HepG2 (cell line): ENCODE measurements around the gene MEX3D. TPM values are rescaled to one million over a fixed set of nuclear protein-coding genes. Genes with fewer than 3 reads are reported as not detected.

Experiments
- DMAP1 ChIP-seq: IDR thresholded peaks from 2 replicates; pipeline ENCODE4 v1.6.1; 2016
- DNMT3B ChIP-seq: conservative IDR thresholded peaks from 2 replicates; pipeline ENCODE4 v1.6.1; 2016; ENCODE audit warnings: missing biosample characterization, control low read depth
- HMGA1 ChIP-seq: sonication (generic); formaldehyde crosslinking; conservative IDR thresholded peaks from 2 replicates; pipeline ENCODE4 v1.4.0; 2020; ENCODE audit warnings: missing genetic modification reagents
- KMT2A ChIP-seq: sonication (generic); formaldehyde crosslinking; IDR thresholded peaks from 2 replicates; pipeline ENCODE4 v1.4.0; 2020; ENCODE audit warnings: missing genetic modification reagents
- RARA ChIP-seq: IDR thresholded peaks from 2 replicates; pipeline ENCODE4 v1.6.1; 2016; ENCODE audit warnings: missing genetic modification reagents, missing compliant biosample characterization
- SALL1 ChIP-seq: sonication (generic); formaldehyde crosslinking; IDR thresholded peaks from 2 replicates; pipeline ENCODE4 v1.8.0; 2022; ENCODE audit warnings: mild to moderate bottlenecking, missing genetic modification reagents
- SMAD1 ChIP-seq: sonication (generic); formaldehyde crosslinking; IDR thresholded peaks from 2 replicates; pipeline ENCODE4 v1.4.0; 2020; ENCODE audit warnings: missing genetic modification reagents, low read depth, mild to moderate bottlenecking, borderline replicate concordance
- SMC3 ChIP-seq: IDR thresholded peaks from 2 replicates; pipeline ENCODE4 v1.6.1; 2011; ENCODE audit warnings: low read length, improper control_type of control experiment
- SRSF9 ChIP-seq: fragments of 200-400 bp; formaldehyde crosslinking; IDR thresholded peaks from 2 replicates; pipeline ENCODE4 v1.6.1; 2018; ENCODE audit warnings: borderline replicate concordance, mild to moderate bottlenecking, low read depth, low read length; ENCODE audit not compliant: insufficient read depth, poor library complexity, severe bottlenecking
- ZMYM4 ChIP-seq: sonication (generic); formaldehyde crosslinking; IDR thresholded peaks from 2 replicates; pipeline ENCODE4 v1.8.1; 2023; ENCODE audit warnings: mild to moderate bottlenecking, missing genetic modification reagents
- ZNF614 ChIP-seq: IDR thresholded peaks from 2 replicates; pipeline ENCODE4 v1.6.1; 2018; ENCODE audit warnings: missing biosample characterization, missing genetic modification reagents, inconsistent platforms, borderline replicate concordance
- ZNF781 ChIP-seq: sonication (generic); formaldehyde crosslinking; IDR thresholded peaks from 2 replicates; pipeline ENCODE4 v1.5.1; 2020; ENCODE audit warnings: borderline replicate concordance, mild to moderate bottlenecking, missing genetic modification reagents; ENCODE audit errors: not compliant biosample characterization
- ZNF788 ChIP-seq: sonication (generic); formaldehyde crosslinking; IDR thresholded peaks from 2 replicates; pipeline ENCODE4 v1.5.0; 2020; ENCODE audit warnings: mild to moderate bottlenecking, missing genetic modification reagents, borderline replicate concordance
- ZNF841 ChIP-seq: sonication (generic); formaldehyde crosslinking; IDR thresholded peaks from 2 replicates; pipeline ENCODE4 v1.8.1; 2023; ENCODE audit warnings: missing genetic modification reagents, borderline replicate concordance
- ZNF878 ChIP-seq: sonication (generic); formaldehyde crosslinking; IDR thresholded peaks from 2 replicates; pipeline ENCODE4 v1.8.1; 2023; ENCODE audit warnings: mild to moderate bottlenecking, missing genetic modification reagents, moderate library complexity
- ZSCAN25 ChIP-seq: sonication (generic); formaldehyde crosslinking; IDR thresholded peaks from 2 replicates; pipeline ENCODE4 v1.8.0; 2022; ENCODE audit warnings: mild to moderate bottlenecking, missing genetic modification reagents
- ZSCAN31 ChIP-seq: sonication (generic); formaldehyde crosslinking; IDR thresholded peaks from 2 replicates; pipeline ENCODE4 v1.5.0; 2020; ENCODE audit warnings: low read depth, mild to moderate bottlenecking, missing genetic modification reagents
- polyA plus RNA-seq, 8 experiments: library from polyadenylated mRNA; depleted of rRNA in 3 of 8; stranded (reverse) in 7 of 8; unstranded in 1 of 8; fragments of >200 nt; fragmentation: Illumina TruSeq in 4 of 8; extraction: Trizol in 4 of 8; gene quantifications; 2 replicates each; pipeline versions ENCODE4 v1.2.1 to v1.2.3, GENCODE V29; 2011 to 2016; ENCODE audit warnings: low read depth in 4 of 8, missing spikeins in 1 of 8, mixed read lengths in 1 of 8; ENCODE audit not compliant: insufficient read depth in 1 of 8
- total RNA-seq, 5 experiments: library from RNA; depleted of rRNA; stranded (reverse); fragments of >200 nt; fragmentation: Illumina TruSeq; extraction: Trizol; gene quantifications; 2 replicates each; pipeline ENCODE4 v1.2.3, GENCODE V29; 2016; ENCODE audit warnings: low read depth in 1 of 5
- TF ChIP-seq, protein P1 (sequence below): sonication (generic); formaldehyde crosslinking; IDR thresholded peaks from 2 replicates; pipeline ENCODE4 v1.5.0; 2020; ENCODE audit warnings: mild to moderate bottlenecking, missing genetic modification reagents, moderate library complexity
- TF ChIP-seq, protein P2 (sequence below): sonication (generic); formaldehyde crosslinking; IDR thresholded peaks from 2 replicates; pipeline ENCODE4 v1.5.0; 2020; ENCODE audit warnings: mild to moderate bottlenecking, low read depth, missing genetic modification reagents, borderline replicate concordance
- TF ChIP-seq, protein P3 (sequence below): sonication (generic); formaldehyde crosslinking; IDR thresholded peaks from 2 replicates; pipeline ENCODE4 v1.9.0; 2021; ENCODE audit warnings: missing genetic modification reagents, borderline replicate concordance
- TF ChIP-seq, protein P4 (sequence below): sonication (generic); formaldehyde crosslinking; IDR thresholded peaks from 2 replicates; pipeline ENCODE4 v1.9.0; 2022; ENCODE audit warnings: low read depth, missing genetic modification reagents
- TF ChIP-seq, protein P5 (sequence below): sonication (generic); formaldehyde crosslinking; IDR thresholded peaks from 2 replicates; pipeline ENCODE4 v1.5.0; 2020; ENCODE audit warnings: missing genetic modification reagents

MEX3D gene
- total and polyA plus RNA-seq, 2 of the 13 experiments (the other 11 are each of a cell fraction or from before 2014, with no cell fraction given): 3.6 to 17.1 TPM

DNA sequence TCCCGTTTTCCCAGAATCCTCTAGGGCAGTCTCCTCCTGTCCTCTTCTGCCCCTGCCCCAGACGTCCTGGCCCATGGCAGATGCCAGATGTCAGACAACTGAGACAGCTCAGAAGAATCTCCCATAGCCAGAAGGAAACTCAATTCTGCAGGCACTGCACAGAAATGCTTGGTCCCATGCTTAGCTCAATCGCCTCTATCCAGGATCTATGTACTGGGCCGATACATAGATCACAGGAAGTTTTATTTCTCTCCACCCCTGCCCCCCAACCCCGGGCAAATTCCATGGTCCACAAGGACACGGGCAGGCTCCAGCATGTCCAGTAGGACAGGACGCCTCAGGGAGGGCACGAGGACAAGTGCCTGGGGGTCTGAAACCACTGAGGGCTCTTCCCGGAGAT is 19.7 kb upstream of the MEX3D start (continued):
- TF ChIP-seq, protein P1, sequence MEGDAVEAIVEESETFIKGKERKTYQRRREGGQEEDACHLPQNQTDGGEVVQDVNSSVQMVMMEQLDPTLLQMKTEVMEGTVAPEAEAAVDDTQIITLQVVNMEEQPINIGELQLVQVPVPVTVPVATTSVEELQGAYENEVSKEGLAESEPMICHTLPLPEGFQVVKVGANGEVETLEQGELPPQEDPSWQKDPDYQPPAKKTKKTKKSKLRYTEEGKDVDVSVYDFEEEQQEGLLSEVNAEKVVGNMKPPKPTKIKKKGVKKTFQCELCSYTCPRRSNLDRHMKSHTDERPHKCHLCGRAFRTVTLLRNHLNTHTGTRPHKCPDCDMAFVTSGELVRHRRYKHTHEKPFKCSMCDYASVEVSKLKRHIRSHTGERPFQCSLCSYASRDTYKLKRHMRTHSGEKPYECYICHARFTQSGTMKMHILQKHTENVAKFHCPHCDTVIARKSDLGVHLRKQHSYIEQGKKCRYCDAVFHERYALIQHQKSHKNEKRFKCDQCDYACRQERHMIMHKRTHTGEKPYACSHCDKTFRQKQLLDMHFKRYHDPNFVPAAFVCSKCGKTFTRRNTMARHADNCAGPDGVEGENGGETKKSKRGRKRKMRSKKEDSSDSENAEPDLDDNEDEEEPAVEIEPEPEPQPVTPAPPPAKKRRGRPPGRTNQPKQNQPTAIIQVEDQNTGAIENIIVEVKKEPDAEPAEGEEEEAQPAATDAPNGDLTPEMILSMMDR (CRISPR knock-in tag): no peak
- TF ChIP-seq, protein P2, sequence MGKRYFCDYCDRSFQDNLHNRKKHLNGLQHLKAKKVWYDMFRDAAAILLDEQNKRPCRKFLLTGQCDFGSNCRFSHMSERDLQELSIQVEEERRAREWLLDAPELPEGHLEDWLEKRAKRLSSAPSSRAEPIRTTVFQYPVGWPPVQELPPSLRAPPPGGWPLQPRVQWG (CRISPR knock-in tag): no peak
- TF ChIP-seq, protein P3, sequence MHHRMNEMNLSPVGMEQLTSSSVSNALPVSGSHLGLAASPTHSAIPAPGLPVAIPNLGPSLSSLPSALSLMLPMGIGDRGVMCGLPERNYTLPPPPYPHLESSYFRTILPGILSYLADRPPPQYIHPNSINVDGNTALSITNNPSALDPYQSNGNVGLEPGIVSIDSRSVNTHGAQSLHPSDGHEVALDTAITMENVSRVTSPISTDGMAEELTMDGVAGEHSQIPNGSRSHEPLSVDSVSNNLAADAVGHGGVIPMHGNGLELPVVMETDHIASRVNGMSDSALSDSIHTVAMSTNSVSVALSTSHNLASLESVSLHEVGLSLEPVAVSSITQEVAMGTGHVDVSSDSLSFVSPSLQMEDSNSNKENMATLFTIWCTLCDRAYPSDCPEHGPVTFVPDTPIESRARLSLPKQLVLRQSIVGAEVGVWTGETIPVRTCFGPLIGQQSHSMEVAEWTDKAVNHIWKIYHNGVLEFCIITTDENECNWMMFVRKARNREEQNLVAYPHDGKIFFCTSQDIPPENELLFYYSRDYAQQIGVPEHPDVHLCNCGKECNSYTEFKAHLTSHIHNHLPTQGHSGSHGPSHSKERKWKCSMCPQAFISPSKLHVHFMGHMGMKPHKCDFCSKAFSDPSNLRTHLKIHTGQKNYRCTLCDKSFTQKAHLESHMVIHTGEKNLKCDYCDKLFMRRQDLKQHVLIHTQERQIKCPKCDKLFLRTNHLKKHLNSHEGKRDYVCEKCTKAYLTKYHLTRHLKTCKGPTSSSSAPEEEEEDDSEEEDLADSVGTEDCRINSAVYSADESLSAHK: no peak
- TF ChIP-seq, protein P4, sequence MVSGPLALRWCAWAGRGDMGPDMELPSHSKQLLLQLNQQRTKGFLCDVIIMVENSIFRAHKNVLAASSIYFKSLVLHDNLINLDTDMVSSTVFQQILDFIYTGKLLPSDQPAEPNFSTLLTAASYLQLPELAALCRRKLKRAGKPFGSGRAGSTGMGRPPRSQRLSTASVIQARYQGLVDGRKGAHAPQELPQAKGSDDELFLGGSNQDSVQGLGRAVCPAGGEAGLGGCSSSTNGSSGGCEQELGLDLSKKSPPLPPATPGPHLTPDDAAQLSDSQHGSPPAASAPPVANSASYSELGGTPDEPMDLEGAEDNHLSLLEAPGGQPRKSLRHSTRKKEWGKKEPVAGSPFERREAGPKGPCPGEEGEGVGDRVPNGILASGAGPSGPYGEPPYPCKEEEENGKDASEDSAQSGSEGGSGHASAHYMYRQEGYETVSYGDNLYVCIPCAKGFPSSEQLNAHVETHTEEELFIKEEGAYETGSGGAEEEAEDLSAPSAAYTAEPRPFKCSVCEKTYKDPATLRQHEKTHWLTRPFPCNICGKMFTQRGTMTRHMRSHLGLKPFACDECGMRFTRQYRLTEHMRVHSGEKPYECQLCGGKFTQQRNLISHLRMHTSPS: 0 out of 2 replicates have a peak, but pooled peaks have one; percentile 21
- peak; percentile 23; the same call in 1 of the 2 replicates for TF ChIP-seq ZNF614 (CRISPR knock-in tag)
- TF ChIP-seq RARA: 0 out of 2 replicates have a peak, but pooled peaks have one; percentile 7
- TF ChIP-seq SMC3: no peak
- no peak for TF ChIP-seq ZSCAN25 (CRISPR knock-in tag)
- no peak for TF ChIP-seq DNMT3B (CRISPR knock-in tag)
- 0 out of 2 replicates have a peak, but pooled peaks have one; percentile 24 for TF ChIP-seq ZSCAN31
- no peak for TF ChIP-seq ZNF781
- TF ChIP-seq SALL1: peak; percentile 74
- TF ChIP-seq HMGA1 (CRISPR knock-in tag): no peak
- no peak for TF ChIP-seq ZNF841 (CRISPR knock-in tag)
- TF ChIP-seq SMAD1 (CRISPR knock-in tag): no peak
- TF ChIP-seq DMAP1: 0 out of 2 replicates have a peak, but pooled peaks have one; percentile 24
- TF ChIP-seq ZMYM4 (CRISPR knock-in tag): peak; percentile 24; the same call in 1 of the 2 replicates
- no peak for TF ChIP-seq SRSF9
- TF ChIP-seq, protein P5, sequence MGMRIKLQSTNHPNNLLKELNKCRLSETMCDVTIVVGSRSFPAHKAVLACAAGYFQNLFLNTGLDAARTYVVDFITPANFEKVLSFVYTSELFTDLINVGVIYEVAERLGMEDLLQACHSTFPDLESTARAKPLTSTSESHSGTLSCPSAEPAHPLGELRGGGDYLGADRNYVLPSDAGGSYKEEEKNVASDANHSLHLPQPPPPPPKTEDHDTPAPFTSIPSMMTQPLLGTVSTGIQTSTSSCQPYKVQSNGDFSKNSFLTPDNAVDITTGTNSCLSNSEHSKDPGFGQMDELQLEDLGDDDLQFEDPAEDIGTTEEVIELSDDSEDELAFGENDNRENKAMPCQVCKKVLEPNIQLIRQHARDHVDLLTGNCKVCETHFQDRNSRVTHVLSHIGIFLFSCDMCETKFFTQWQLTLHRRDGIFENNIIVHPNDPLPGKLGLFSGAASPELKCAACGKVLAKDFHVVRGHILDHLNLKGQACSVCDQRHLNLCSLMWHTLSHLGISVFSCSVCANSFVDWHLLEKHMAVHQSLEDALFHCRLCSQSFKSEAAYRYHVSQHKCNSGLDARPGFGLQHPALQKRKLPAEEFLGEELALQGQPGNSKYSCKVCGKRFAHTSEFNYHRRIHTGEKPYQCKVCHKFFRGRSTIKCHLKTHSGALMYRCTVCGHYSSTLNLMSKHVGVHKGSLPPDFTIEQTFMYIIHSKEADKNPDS (CRISPR knock-in tag): no peak
- TF ChIP-seq ZNF788 (CRISPR knock-in tag): no peak; the same call in 1 of the 2 replicates
- TF ChIP-seq KMT2A (CRISPR knock-in tag): no peak; the same call in 1 of the 2 replicates
- no peak for TF ChIP-seq ZNF878 (CRISPR knock-in tag)
